Ramos (cell line): Measurements from ENCODE around the gene RER1.

ENCODE experiments used
- in situ Hi-C: fragments of 300-500 bp; cut with MboI; formaldehyde crosslinking; loops from one replicate; pipeline ENCODE4 v1.14.3; 2022; ENCODE audit warnings: low sequenced_read_pairs; ENCODE audit not compliant: unreplicated experiment

Gene RER1, protein sequence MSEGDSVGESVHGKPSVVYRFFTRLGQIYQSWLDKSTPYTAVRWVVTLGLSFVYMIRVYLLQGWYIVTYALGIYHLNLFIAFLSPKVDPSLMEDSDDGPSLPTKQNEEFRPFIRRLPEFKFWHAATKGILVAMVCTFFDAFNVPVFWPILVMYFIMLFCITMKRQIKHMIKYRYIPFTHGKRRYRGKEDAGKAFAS

DNA sequence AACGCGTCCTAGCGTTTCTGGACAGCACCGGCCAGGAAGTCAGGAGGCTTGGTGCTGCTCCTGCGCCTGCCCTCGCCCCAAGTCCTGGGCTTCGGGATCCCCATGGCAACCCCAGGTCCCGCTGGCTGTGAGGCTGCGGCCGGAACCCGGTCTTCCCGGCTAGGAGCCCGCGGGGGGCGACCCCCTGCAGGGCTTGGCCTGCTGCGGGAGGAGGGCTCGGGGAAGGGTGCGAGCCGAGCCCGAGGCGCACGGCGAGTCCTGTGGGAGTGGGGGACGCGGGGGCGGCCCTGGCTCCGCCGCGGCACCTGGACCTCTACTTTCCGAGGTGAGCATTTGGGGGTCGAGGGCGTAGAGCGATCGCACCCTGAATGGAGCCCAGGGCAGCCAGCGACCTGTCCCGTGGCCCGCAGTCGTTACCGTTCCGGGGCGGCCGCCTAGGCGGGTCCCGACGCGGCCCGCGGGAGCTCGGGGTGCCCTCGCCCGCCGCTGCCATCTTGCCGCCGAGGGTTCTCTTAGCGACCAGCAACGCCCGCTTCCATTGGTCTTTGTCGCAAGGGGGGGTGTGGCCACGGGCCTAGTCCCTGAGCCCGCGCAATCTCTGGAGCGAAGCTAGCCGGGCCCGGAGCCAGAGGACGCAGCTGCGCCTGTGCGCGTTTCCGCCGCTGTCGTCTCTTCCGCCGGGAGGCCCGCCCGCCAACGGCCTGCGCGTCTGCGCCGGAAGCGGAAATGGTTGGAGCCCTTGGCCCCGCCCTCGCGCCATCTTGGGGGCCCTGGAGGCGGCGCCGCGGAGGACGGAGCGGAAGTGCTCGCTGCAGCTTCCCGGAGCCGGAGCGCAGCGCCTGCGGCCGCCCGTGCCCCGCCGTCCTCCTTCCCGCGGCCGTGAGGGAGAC is at the start of gene RER1, which contains the start of gene MORN1:
RER1 (plus strand) TSS at position 801 of the 890 bp plus-strand sequence. CDS start 3,950 bp downstream, outside the sequence.
MORN1 (minus strand) TSS at position 514 of the 890 bp plus-strand sequence; CDS start at position 493, 21 bp downstream.
- in situ Hi-C loops, result loop anchor here (25.0 kb wide), 1 partner anchor 779 kb away; the partner anchor contains the start of genes FNDC10 and MIB2

DNA sequence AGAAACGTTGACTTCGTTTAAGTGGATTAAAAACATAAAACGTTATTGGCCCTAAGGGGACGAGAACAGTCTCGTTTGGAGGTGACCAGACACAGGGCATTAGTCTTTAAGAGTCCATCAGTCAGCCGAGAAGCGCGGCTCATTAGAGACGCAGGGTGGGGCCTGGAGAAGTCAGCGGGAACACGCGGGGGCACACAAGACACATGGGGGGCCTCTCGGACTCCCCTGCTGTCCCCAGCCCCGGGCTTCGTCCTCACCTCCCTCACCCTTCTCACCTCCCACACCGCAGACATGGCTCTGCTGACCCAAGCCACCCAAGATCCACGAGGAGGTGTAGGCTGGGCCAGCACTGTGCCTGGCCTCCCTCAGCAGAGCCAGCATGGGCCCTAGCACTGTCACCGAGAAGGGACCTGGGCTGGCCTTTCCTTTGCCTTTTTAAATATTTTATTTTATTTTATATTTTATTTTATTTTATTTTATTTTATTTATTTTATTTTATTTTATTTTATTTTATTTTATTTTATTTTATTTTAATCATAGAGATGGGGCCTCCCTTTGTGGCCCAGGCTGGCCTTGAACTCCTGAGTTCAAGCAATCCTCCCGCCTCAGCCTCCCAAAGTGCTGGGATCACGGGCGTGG is 49.1 kb upstream of the RER1 start:
- in situ Hi-C loops, result no loop called here

DNA sequence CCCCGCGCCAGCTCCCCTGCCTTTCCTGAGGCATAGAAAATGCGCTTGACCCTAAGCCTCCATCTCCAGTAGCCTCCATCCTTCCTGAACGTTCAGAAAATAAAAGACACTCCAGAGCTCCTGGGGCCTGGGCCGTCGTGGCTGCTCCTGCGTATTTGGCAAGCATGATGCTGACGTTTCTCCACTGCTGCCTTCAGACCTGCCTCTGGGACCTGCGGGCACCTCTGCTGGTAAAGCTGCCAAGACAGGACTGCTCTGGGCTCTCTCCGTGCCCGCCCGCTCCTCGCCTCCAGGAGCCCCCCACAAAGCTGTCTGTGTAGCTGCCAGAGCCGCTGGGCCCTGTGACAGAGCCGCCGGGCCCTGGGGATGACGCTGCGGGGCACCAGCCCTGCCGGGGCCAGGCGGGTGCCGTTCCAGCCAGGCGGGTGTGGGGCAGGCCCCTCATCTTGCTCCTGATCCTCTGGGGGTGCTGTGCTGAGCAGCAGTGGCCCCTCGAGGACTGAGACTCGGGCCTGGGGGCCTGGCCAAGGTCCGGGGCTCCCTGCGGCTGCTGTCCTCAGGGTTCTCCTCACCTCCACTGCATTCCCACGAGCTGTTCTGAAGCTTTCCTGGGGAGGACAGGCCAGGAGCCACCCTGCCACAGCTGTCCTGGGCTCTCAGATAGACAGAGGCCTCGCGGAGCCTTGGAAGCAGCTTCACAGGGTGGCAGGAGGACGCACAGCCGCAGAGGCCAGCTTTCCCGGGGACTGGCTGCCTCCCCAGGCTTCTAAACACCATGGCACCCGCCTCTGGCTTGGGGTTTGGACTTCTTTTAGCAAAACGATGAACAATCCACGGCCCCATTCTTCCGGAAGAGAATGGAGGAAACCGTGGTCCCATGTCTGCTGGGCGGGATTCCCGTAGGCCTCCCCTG is 48.4 kb upstream of the RER1 start:
- in situ Hi-C loops, result no loop called here

DNA sequence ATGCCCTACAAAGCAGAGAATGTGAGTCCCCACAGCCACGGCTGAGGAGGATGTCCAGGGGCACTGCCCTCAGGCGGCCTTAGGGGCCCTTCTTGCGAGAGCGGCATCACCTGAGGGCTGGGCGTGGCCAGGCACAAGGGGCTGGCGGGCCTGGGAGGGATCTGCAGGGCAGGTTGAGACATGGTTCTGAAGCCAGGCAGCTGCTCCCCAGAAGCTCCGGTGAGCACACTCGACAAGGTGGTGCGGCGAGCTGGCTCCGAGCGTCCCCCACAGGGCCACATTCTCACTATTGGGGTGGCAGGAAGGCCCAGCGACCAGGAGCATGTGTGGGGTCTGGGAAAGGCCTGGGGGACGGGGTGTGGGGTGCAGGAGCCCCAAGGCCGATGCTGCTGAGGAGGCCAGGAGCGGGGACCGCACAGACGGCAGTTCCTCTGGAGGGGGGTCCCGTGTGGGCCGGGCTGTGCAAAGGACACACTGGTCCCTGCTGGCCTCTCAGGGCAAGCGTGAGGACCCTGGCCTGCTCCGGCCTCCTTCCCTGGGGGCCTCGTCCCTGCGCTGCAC is 47.4 kb upstream of the RER1 start:
- in situ Hi-C loops, result no loop called here

DNA sequence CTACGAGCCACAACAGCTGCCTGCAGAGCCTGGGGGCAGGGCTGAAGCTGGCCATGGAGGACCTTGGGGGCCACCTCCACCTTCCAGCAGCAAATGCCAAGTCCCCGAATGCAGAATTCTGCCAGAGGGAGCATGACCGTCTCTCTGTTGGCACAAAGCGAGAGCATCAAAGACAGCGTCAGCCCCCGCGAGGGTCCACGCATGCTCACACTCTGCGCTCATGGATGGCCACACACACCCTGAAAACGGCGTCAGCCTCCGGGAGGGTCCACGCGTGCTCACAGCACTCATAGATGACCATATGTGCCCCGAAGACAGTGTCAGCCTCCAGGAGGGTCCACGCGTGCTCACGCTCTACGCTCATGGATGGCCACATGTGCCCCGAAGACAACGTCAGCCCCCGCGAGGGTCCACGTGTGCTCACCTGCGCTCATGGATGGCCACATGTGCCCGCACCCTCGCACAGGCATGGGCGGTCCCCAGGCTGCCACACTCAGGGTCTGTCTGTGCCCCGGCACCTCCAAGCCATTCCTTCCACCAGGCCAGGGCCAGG is 46.8 kb upstream of the RER1 start:
- in situ Hi-C loops, result no loop called here

DNA sequence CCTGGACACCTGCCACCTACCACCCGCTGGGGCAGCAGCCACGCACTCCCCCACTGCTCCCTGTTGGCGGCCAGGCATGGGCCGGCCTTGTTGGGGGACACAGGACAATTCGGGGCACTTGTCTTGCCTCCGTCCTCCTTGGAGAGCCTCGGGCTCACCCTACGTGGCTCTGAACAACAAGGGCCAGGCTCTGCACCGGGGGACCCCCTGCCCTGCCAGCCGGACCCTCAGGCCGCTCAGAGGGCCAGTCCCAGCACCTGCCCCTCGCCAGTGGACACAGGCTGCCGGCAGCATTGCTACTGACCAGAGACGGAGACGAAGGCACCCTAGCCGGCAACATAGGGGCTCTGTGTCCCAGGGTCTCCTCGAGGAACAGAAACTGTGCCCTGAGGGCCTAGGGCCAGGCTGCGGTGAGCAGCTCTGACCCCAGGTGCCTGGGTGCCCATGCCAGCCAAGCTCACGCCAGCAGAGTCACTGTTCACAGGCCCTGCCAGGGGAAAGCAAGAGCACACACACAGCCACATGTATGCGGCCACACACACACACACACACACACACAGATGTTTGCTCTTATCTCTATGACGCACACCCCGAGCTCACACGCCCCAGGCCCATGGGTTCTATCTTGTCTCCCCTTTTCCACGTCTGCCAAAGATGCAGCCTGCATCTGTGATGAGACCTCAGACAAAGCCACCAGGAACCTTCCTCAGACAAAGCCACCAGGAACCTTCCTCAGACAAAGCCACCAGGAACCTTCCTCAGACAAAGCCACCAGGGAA is 46.2 kb upstream of the RER1 start:
- in situ Hi-C loops, result no loop called here

DNA sequence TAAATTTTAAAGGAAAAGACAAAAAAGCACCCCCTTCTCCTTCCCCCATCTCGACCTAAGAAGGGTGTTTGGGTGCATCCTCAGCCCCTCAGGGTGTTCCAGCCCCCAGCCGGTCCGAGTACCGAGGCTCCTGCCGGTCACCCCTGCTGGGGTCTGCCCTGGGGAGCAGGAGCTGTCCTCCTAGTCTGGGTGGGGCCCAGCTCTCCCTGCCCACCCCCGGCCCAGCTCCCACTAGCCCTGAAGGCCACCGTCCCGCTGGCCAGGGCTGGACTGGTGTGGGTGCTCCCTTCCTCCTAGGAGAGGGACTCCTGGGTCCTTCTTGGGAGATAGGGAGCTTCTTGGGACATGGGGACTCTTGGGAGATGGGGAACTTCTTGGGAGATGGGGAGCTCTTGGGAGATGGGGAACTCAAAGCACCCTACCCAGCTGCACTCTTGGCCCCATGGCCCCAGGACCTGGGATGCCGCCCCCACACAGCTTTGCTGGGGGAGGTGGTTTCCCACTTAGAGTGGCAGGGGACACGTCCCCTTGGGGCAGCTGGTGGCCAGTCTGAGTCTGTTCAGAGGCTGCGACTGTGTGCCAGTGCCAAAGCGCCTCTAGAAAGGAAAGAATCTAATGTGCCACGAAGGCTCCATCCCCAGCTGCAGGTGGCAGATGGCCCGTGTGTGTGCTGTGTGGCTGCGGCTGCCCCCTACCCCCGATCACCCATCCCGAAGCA is 44.8 kb upstream of the RER1 start:
- in situ Hi-C loops, result no loop called here

DNA sequence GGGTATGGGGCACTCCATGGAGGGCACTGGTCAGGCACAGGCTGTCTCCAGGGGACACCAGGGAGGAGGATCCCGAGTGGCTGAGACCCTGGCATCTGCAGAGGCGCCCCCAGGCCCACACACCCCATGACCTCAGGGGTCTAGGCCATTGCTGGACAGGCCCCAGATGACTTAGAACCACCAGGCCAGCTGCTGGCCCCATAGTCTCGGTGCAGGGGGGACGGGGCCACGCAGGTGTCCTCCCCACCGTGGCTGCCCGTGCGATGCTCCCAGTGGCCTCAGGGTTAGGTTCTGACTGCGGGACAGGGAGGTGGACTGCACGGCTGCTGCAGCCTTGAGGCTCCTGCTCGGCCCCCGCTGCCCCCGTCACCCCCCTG is 44.2 kb upstream of the RER1 start:
- in situ Hi-C loops, result no loop called here

DNA sequence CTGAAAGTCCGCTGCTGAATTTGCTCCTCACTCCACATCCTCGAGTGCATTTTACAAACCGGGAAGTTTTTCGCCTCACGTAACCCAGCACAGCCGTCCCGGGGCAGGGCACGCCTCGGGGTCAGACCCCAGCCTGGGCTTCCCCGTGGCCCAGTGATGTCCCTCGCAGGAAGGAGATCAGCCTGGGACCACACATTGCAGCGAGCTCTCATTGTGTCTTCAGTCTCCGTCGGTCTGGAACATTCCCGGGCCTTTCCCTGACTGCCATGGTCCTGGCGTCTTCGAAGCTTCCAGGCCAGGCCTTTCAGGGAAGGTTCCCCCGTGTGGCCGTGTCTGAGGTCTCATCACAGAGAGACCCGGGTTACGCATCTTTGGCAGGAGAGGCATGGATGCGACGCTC is 43.7 kb upstream of the RER1 start:
- in situ Hi-C loops, result no loop called here

DNA sequence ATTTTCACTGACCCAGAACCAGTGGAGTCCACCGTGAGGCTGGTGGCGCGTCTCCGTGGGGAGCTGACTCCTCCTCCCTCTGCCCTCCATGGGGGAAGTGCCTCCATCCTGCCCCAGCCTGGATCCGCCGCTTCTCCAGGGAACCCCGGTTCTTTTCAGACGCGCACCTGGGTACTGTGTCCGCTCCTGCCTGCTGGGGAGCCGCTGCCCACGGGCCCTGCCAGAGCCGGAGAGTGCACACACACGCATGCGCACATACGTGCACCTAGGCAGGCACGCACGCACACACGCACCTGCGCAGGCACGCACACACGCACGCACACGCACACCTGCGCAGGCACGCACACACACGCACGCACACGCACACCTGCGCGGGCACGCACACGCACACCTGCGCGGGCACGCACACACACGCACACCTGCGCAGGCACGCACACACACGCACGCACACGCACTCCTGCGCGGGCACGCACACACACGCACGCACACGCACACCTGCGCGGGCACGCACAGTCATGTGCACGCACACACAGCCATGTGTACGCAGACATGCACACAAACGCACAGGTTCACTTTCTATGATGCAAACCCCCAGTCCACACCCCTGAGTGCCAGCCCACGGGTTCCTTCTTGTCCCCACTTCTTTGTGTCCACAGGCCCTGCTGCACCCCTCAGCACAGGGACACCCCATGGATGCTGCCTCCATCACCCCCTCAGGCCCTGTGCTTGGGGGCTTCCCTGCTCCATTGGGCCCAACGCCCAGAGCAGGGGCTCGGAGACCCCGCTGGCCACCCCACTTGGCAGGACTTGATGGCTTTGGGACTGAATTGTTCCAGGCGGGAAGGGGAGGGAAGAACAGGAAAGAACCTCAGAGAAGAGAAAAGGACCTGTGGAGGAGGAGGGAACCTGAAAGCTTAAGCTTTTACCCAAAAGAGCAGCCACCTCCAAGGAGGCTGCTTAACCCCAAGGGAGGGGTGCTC is 43.0 kb upstream of the RER1 start:
- in situ Hi-C loops, result no loop called here

DNA sequence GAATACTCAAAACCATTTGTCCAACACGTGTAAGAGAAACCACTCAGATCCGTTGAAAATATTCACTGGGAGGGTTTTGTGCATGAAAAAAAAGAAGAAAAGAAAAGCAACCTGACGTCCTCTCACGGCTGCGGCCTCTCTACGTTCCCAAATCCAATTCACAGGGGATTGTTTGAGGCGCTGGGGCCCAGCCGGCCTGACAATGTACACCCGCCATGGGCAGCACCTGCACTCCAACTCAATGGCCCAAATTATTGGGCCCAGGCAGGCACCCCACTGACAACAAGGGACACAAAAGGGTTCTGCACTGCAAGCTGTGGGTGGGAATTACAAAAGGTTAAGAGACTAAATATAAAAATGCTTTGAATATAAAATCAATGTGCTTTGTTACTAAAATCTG is 41.8 kb upstream of the RER1 start:
- in situ Hi-C loops, result no loop called here

DNA sequence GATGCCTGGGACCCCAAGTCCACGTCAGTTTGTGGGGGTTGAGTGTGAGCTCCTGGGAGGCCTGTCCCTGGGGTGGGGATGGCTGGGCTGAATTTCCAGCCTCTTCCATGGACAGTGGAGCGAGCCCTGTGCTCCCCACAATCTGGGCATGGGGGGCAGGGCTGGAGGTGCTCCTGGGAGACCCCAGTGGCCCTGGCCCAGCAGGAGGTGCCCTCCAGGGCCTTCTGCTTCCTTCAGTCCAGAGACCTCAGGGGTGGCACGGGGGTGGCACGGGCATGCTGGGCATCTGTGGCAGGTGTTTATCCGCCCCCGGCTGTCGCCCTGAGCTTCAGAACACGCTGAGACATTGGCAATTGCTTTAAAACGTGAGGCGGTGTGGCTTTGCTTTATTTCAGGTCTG is 41.1 kb upstream of the RER1 start:
- in situ Hi-C loops, result no loop called here

DNA sequence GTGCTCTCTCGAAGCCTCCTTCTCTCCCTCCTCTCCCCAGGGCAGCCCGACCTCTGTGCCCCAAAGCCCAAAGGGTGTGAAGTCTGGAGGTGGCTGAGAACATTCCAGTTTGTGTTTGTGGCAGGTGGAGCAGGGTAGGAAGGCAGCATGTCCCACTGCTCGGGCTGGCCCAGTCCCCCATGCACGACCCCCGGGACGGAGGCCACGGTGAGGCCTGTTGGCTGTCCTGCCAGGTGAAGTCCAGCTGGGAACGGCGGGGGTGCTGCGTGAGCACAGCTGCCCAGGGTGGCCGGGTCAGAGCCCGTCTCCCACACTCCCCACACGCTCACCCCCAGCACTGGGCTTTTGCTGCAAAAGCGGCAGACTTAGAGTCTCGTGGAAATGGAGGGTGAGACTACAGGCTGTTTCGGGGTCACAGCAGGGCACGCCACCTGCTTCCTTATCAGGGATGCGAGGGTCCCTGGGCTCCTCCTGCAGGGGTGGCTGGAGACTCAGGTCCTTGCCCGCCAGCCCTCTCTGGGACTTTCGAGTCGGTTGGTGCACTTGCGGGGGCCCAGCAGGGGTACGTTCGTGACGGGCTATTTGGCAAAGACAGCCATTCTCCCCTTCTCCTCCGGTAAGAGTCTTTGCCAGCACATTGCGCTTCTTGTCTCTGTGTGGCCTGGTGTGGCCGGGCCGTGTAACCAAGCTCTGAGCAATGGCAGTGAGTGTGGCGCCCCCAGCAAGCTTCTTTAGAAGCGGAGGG is 40.6 kb upstream of the RER1 start:
- in situ Hi-C loops, result no loop called here

DNA sequence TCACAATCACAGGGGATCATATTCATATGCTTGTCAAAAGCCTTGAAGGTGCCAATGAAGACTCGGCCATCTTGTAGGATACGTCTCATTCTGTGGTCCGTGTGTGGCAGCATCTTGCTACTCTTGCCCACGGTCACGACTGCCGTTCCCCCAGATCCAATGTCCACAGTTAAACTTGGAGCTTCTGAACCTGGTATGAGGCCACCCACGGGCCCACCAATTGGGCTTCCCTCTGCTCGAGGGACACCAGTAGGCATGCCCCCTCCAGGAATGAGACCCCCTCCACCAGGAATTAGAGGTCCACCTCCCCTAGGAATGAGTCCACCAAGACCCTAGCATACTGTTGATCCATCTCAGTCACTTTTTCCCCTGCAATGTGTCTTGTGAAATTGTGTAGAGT is 39.9 kb upstream of the RER1 start:
- in situ Hi-C loops, result no loop called here

DNA sequence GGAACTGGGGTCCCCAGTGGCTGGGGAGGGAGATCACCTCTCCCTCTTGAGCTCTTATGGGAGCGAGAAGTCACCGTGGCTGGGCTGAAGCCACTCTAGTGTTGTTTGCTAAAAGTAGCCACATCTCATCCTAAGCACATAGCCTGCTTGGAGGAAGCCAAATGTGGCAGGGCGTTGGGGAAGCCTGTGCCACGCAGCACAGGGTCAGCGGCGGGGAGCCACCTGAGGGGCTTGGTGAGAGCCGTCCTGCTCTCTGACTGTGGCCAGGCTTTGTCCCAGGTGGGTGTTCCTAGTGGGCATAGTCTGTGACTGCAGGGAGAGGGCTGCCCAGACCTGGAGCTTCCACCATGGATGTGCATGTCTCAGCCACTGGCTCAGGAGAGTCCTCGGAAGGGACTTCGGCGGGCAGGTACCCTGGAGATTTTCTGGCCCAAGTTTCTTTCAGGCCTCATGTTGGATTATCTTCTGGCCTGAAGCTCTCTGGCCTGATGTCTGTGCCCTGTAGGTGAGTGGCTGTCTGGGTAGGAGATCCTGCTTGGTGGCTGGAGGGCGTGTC is 39.2 kb upstream of the RER1 start:
- in situ Hi-C loops, result no loop called here
